ENCODE measurements around the gene CAPN14. TPM values are rescaled to one million over a fixed set of nuclear protein-coding genes. Genes with fewer than 3 reads are reported as not detected.

Gene CAPN14
- total RNA-seq, 1 experiment from 2014 or later: 0.57 TPM

DNA sequence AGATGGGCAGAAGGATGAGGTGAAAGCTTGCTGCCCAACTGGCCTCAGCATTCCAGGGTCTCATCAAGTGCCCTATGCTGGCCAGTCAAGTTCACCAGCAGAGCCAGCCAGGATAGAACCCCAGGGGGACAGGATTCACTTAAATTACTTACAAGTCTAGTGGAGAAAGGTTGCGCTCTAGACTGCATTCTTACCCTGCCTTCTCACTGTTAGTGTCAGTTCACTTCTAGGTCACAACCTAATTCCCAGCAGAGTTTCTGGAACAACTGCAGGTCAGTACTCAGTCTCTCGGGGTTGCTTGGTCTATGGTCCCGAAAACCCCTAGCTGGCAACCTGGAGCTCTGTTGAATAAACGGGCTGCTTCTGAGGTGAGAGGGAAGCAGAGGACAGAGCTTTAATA lies 46.2 kb downstream of the CAPN14 start:
- in situ Hi-C loops (cut with HindIII; ENCODE audit: low pct_unique_long_range_greater_than_20kb, low sequenced_read_pairs): no loop called here
- DNase-seq (ENCODE audit: low read depth): no peak

- in situ Hi-C loops (cut with HindIII; ENCODE audit: low pct_unique_long_range_greater_than_20kb, low sequenced_read_pairs): no loop called here
- DNase-seq (ENCODE audit: low read depth): peak; percentile 64
Observed at GRCh38 chr2:31170071-31170698, 47.1 kb downstream of the CAPN14 start.

- DNase-seq (ENCODE audit: low read depth): no peak
- in situ Hi-C loops (cut with HindIII; ENCODE audit: low pct_unique_long_range_greater_than_20kb, low sequenced_read_pairs): no loop called here
Observed at GRCh38 chr2:31168291-31168690, 49.0 kb downstream of the CAPN14 start.

GRCh38 chr2:31166925-31167324 lies 50.4 kb downstream of the CAPN14 start:
- in situ Hi-C loops (cut with HindIII; ENCODE audit: low pct_unique_long_range_greater_than_20kb, low sequenced_read_pairs): no loop called here

GRCh38 chr2:31163011-31163539 lies 54.2 kb downstream of the CAPN14 start:
- in situ Hi-C loops (cut with HindIII; ENCODE audit: low pct_unique_long_range_greater_than_20kb, low sequenced_read_pairs): no loop called here
- DNase-seq (ENCODE audit: low read depth): no peak

More at GRCh38 chr2:31166925-31167324, 50.4 kb downstream of the CAPN14 start:
- DNase-seq (ENCODE audit: low read depth): no peak

GRCh38 chr2:31161637-31162036 lies 55.7 kb downstream of the CAPN14 start:
- no peak for DNase-seq (ENCODE audit: low read depth)
- in situ Hi-C loops (cut with HindIII; ENCODE audit: low pct_unique_long_range_greater_than_20kb, low sequenced_read_pairs): no loop called here

GRCh38 chr2:31151501-31151900 lies 65.8 kb downstream of the CAPN14 start:
- in situ Hi-C loops (cut with HindIII; ENCODE audit: low pct_unique_long_range_greater_than_20kb, low sequenced_read_pairs): no loop called here

GRCh38 chr2:31150120-31150670 lies 67.1 kb downstream of the CAPN14 start:
- in situ Hi-C loops (cut with HindIII; ENCODE audit: low pct_unique_long_range_greater_than_20kb, low sequenced_read_pairs): no loop called here
- no peak for DNase-seq (ENCODE audit: low read depth)

More at GRCh38 chr2:31151501-31151900, 65.8 kb downstream of the CAPN14 start:
- no peak for DNase-seq (ENCODE audit: low read depth)

GRCh38 chr2:31148514-31148913 lies 68.8 kb downstream of the CAPN14 start:
- no peak for DNase-seq (ENCODE audit: low read depth)
- in situ Hi-C loops (cut with HindIII; ENCODE audit: low pct_unique_long_range_greater_than_20kb, low sequenced_read_pairs): no loop called here

DNA sequence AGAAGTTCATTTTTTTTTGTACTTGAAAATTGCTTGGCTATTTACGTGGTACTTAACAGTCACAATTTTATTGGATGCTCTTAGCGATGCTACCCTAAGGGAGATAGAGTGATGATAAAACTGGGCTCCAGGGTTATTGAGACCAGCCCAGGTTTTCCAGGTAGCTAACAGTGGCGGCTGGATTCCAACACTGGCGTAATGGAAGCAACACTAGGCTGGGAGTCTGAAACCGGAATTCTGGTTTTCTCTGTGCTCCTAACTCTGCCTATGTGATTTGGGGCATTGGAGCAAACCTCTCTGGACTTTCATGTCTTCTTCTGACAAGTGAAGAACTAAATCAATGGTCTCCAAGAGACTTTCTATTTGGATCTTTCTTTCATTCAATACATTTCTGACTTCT lies 69.7 kb downstream of the CAPN14 start:
- in situ Hi-C loops (cut with HindIII; ENCODE audit: low pct_unique_long_range_greater_than_20kb, low sequenced_read_pairs): no loop called here

DNA sequence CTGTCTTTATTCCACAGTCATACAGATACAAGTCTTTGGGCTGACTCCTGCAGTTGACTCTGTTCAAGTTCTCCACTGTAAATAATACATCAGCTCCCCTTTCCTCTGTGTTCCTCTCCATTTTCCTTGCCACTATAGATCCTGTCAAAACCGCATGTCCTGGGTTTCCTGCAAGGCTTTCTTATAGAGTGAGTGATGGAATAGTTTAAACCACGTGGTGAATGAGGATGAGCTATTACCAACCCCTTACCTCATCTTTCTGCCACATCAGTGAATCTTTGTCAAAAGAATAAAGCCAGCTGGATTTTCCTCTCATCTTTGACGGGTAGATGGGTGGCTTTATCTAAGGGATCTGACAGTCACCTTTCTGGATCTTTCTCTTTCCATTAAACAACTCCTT lies 75.2 kb downstream of the CAPN14 start:
- DNase-seq (ENCODE audit: low read depth): no peak

More for the DNA sequence above, 69.7 kb downstream of the CAPN14 start:
- no peak for DNase-seq (ENCODE audit: low read depth)

GRCh38 chr2:31141443-31142085 lies 75.8 kb downstream of the CAPN14 start:
- no peak for DNase-seq (ENCODE audit: low read depth)
- in situ Hi-C loops (cut with HindIII; ENCODE audit: low pct_unique_long_range_greater_than_20kb, low sequenced_read_pairs): no loop called here

More for the DNA sequence above, 75.2 kb downstream of the CAPN14 start:
- in situ Hi-C loops (cut with HindIII; ENCODE audit: low pct_unique_long_range_greater_than_20kb, low sequenced_read_pairs): no loop called here

GRCh38 chr2:31140151-31140550 lies 77.2 kb downstream of the CAPN14 start:
- no peak for DNase-seq (ENCODE audit: low read depth)
- in situ Hi-C loops (cut with HindIII; ENCODE audit: low pct_unique_long_range_greater_than_20kb, low sequenced_read_pairs): no loop called here

- in situ Hi-C loops (cut with HindIII; ENCODE audit: low pct_unique_long_range_greater_than_20kb, low sequenced_read_pairs): no loop called here
- no peak for DNase-seq (ENCODE audit: low read depth)
Observed at GRCh38 chr2:31139671-31140070, 77.6 kb downstream of the CAPN14 start.

- in situ Hi-C loops (cut with HindIII; ENCODE audit: low pct_unique_long_range_greater_than_20kb, low sequenced_read_pairs): no loop called here
- peak; percentile 91 for DNase-seq (ENCODE audit: low read depth)
Observed at GRCh38 chr2:31138037-31138962, 79.0 kb downstream of the CAPN14 start, which contains the start of gene GALNT14. Gene GALNT14 (minus strand): TSS chr2:31138440. CDS start chr2:31138086, 354 bp downstream.

DNA sequence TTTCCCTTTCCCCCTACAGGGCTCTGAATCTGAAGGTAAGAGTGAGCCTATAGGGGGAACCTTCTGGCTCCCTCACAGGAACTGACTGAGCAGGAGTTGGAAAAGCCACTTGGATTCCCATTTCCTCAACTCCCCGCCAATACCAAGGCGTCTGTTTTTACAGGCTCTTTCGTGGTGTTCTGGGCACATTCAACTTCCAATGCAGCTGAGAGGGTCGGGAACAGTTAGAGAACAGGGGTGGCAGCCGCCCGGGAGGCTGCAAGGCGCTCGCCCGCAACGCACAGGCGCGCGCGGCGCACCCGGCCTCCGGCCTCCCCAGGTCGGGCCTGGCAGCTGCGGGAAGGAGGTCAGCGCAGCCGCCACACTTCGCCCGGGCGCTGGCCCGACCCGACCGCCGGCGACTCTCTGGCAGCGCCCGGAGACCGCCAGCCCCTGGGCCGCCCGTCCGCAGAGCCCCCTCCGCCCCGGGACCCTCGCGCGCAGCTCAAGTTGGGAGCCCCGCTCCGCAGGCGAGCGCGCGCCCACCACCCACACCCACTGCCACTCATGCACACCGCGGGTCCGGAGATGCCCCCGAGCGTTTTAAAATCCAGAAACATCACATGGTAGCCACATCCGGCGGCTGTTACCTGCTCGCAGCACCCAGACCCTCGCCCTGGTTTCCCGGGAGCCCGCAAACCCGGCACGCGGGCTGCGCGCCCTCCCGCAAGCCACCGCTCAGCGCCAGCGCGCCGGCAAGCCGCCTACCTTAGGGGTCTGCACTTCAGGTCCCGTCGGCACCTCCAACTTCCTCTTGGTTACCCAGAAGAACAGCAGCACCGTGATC lies 79.9 kb downstream of the CAPN14 start:
- in situ Hi-C loops (cut with HindIII; ENCODE audit: low pct_unique_long_range_greater_than_20kb, low sequenced_read_pairs): no loop called here
- DNase-seq (ENCODE audit: low read depth): peak; percentile 55

GRCh38 chr2:31136732-31137131 lies 80.6 kb downstream of the CAPN14 start:
- in situ Hi-C loops (cut with HindIII; ENCODE audit: low pct_unique_long_range_greater_than_20kb, low sequenced_read_pairs): no loop called here
- peak; percentile 34 for DNase-seq (ENCODE audit: low read depth)

- no peak for DNase-seq (ENCODE audit: low read depth)
- in situ Hi-C loops (cut with HindIII; ENCODE audit: low pct_unique_long_range_greater_than_20kb, low sequenced_read_pairs): no loop called here
Observed at GRCh38 chr2:31136000-31136399, 81.3 kb downstream of the CAPN14 start.

Measured in Caki2 (cell line).